Tibial nerve (tissue), 4 donors: ENCODE results near the gene PDRG1. TPM values are rescaled to one million over a fixed set of nuclear protein-coding genes. Genes with fewer than 3 reads are reported as not detected.
"Not testable (repeated sequence)": the region's sequence is repeated elsewhere in the genome, so short reads cannot be mapped to it uniquely, and the experiment has no call there.

Source experiments
- DNase-seq, 2 donors: peaks; one replicate each; pipeline ENCODE4 v3.0.0-alpha.2; 2019; ENCODE audit warnings: low spot score in 2 of 2
- H3K27ac ChIP-seq, 4 donors: fragments of 200-600 bp; sonication (generic) in 3 of 4; one replicate each; pipeline ENCODE4 v1.5.1; 2017 to 2019; ENCODE audit warnings: mild to moderate bottlenecking in 1 of 4
- H3K27me3 ChIP-seq, 2 donors: fragments of 200-600 bp; sonication (generic) in 1 of 2; one replicate each; pipeline versions ENCODE4 v1.5.1 to v1.6.0; 2017 to 2019
- H3K36me3 ChIP-seq, 3 donors: fragments of 200-600 bp; sonication (generic); one replicate each; pipeline ENCODE4 v1.5.1; 2018 to 2019
- H3K4me1 ChIP-seq, 4 donors: fragments of 200-600 bp; sonication (generic) in 3 of 4; one replicate each; pipeline ENCODE4 v1.5.1; 2017 to 2019
- H3K4me3 ChIP-seq, 4 donors: fragments of 200-600 bp; sonication (generic) in 3 of 4; one replicate each; pipeline ENCODE4 v1.5.1; 2017 to 2019; ENCODE audit warnings: mild to moderate bottlenecking in 1 of 4, moderate library complexity in 1 of 4
- H3K9me3 ChIP-seq, 4 donors: fragments of 200-600 bp; sonication (generic) in 3 of 4; one replicate each; pipeline ENCODE4 v1.5.1; 2017 to 2019
- EP300 ChIP-seq, 2 donors: sonication (generic); formaldehyde crosslinking; IDR thresholded peaks; one replicate each; pipeline ENCODE4 v1.6.1; 2017; ENCODE audit warnings: antibody characterized with exemption in 2 of 2, mild to moderate bottlenecking in 1 of 2
- POLR2A ChIP-seq, 2 donors: fragments of 450-650 bp; IDR thresholded peaks; one replicate each; pipeline ENCODE4 v1.6.1; 2017; ENCODE audit warnings: antibody characterized with exemption in 2 of 2, mild to moderate bottlenecking in 2 of 2, moderate library complexity in 2 of 2
- WGBS, 2 donors: methylation state at CpG; one replicate each; pipeline ENCODE4 v1.1.5; 2018; 5-methylcytosine and 5-hydroxymethylcytosine counted together
- total RNA-seq, 4 donors: library from RNA; depleted of rRNA; stranded (reverse); fragments of >200 nt; gene quantifications; one replicate each; pipeline ENCODE4 v1.1.0, GENCODE V29; 2016
- TF ChIP-seq, protein P1 (sequence below), 5 experiments: fragments of 200-600 bp in 3 of 5; fragments of 450-650 bp in 2 of 5; sonication (generic) in 3 of 5; IDR thresholded peaks; one replicate each; pipeline ENCODE4 v1.5.1; 2016 to 2019; ENCODE audit warnings: antibody characterized with exemption in 5 of 5, mild to moderate bottlenecking in 3 of 5, moderate library complexity in 2 of 5

PDRG1 gene
- total RNA-seq, 4 donors from 2014 or later = 9.6 to 15.7 (median 11.0) TPM

DNA sequence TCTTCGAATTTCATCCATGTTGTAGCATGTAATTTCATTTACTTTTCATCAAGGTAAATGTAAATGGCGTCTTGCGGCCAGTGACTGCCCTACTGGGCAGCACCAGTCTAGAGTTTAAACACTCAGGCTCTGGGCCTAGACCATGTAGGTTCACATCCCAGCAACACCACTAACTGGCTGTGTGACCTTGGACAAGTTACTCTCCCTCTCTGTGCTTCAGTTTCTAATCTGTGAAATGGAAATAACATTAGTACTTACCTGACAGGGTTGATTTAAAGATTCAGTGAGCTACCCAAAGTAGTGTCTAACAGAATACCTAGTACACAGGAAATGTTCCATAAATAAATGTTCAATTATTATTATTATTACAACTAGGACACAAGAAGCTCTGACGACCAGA is 29.3 kb downstream of the PDRG1 start:
- 88 to 90% methylated on average over 4 of the region's 4 CpGs for WGBS, 2 donors
- Histone ChIP-seq H3K27ac (no peak overlapping the region), H3K36me3 (no peaks in the 10 kb centered on the region), H3K9me3 (no peaks in the 10 kb centered on the region), H3K4me1 (no peaks in the 10 kb centered on the region), H3K4me3 (no peak overlapping the region), H3K27me3 (no peaks in the 10 kb centered on the region)
- TF ChIP-seq EP300 (IDR thresholded peaks at IDR 0.05) (no peak), POLR2A (IDR thresholded peaks at IDR 0.05) (no peak)
- TF ChIP-seq, protein P1, sequence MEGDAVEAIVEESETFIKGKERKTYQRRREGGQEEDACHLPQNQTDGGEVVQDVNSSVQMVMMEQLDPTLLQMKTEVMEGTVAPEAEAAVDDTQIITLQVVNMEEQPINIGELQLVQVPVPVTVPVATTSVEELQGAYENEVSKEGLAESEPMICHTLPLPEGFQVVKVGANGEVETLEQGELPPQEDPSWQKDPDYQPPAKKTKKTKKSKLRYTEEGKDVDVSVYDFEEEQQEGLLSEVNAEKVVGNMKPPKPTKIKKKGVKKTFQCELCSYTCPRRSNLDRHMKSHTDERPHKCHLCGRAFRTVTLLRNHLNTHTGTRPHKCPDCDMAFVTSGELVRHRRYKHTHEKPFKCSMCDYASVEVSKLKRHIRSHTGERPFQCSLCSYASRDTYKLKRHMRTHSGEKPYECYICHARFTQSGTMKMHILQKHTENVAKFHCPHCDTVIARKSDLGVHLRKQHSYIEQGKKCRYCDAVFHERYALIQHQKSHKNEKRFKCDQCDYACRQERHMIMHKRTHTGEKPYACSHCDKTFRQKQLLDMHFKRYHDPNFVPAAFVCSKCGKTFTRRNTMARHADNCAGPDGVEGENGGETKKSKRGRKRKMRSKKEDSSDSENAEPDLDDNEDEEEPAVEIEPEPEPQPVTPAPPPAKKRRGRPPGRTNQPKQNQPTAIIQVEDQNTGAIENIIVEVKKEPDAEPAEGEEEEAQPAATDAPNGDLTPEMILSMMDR (IDR thresholded peaks at IDR 0.05) = no peak
- no peak for DNase-seq

DNA sequence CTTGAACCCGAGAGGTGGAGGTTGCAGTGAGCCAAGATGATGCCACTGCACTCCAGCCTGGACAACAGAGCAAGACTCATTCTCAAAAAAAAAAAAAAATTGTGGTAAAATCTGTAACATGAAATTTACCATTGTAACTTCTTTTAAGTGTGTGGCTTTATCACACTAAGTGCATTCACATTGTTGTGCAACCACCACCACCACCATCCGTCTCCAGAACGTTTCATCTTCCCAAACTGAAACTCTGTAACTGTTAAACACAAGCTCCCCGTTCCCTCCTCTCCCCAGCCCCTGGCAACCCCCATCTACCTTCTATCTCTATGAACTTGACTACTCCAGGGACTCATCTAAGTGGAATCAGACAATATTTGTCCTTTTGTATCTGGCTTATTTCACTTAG is 29.7 kb downstream of the PDRG1 start:
- DNase-seq = no peak
- 74 to 79% methylated on average over 4 of the region's 4 CpGs for WGBS, 2 donors
- Histone ChIP-seq H3K27me3 (no peaks in the 10 kb centered on the region), H3K36me3 (no peaks in the 10 kb centered on the region), H3K4me3 (no peak overlapping the region), H3K4me1 (no peaks in the 10 kb centered on the region), H3K9me3 (no peaks in the 10 kb centered on the region), H3K27ac (no peak overlapping the region)
- TF ChIP-seq EP300 (IDR thresholded peaks at IDR 0.05) (no peak), POLR2A (IDR thresholded peaks at IDR 0.05) (no peak)
- TF ChIP-seq, protein P1 (IDR thresholded peaks at IDR 0.05) = no peak

- H3K36me3 ChIP-seq, H3K27ac ChIP-seq, H3K4me1 ChIP-seq, H3K9me3 ChIP-seq, H3K4me3 ChIP-seq, H3K27me3 ChIP-seq, DNase-seq: not testable (repeated sequence)
- WGBS, 2 donors = 92 to 93% methylated on average over 5 of the region's 5 CpGs
Observed at GRCh38 chr20:31921480-31921879, 30.4 kb downstream of the PDRG1 start.

DNA sequence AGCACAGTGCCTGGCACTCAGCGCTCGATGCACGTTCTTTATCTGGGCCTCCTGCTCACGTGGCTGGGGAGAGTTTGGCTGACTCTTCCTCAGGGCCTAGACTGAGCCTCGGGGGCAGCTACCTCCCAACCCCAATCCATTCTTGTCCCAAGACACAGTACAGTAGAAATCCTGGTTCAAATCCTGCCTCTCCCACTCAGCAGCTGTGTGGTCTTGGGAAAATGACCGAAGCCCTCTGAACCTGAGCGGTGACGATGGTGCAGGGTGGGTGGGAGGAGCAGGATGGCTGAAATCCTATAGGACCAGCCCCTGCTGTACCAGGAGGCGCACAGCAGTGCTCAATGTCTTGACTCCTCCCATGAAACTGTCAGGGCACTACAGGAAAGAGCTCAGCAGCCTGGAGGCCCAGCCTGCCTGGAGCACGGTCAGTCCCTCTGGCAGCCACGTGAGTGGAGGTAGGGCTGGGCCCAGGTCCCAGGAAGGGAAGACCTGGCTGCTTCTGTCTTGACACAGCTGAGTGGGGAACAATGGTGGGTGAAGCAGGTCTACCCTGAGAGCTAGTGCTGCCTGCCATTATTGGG is 31.5 kb downstream of the PDRG1 start:
- no peak for TF ChIP-seq POLR2A (IDR thresholded peaks at IDR 0.05)
- TF ChIP-seq, protein P1 (IDR thresholded peaks at IDR 0.05) = no peak
- TF ChIP-seq EP300 (IDR thresholded peaks at IDR 0.05) = no peak
- DNase-seq = no peak

GRCh38 chr20:31919410-31920155 is 32.3 kb downstream of the PDRG1 start:
- H3K4me1 ChIP-seq = no peaks in the 10 kb centered on the region
- H3K27me3 ChIP-seq = no peaks in the 10 kb centered on the region
- H3K36me3 ChIP-seq = no peaks in the 10 kb centered on the region
- no peaks in the 10 kb centered on the region for H3K9me3 ChIP-seq
- H3K4me3 ChIP-seq = no peak overlapping the region
- no peak for DNase-seq
- TF ChIP-seq, protein P1 (IDR thresholded peaks at IDR 0.05) = no peak
- no peak for TF ChIP-seq POLR2A (IDR thresholded peaks at IDR 0.05)
- no peak for TF ChIP-seq EP300 (IDR thresholded peaks at IDR 0.05)
- WGBS, 2 donors = 46 to 58% methylated on average over 6 of the region's 6 CpGs
- H3K27ac ChIP-seq = no peak overlapping the region

More for the DNA sequence above, 31.5 kb downstream of the PDRG1 start:
- Histone ChIP-seq H3K27ac (no peak overlapping the region), H3K36me3 (no peaks in the 10 kb centered on the region), H3K4me3 (no peak overlapping the region), H3K4me1 (no peaks in the 10 kb centered on the region), H3K9me3 (no peaks in the 10 kb centered on the region), H3K27me3 (no peaks in the 10 kb centered on the region)
- WGBS, 2 donors = 65 to 71% methylated on average over 10 to 11 of the region's 11 CpGs
